Esophagus squamous epithelium (tissue), 5 donors: ENCODE measurements around the gene UBE2E1. TPM values are rescaled to one million over a fixed set of nuclear protein-coding genes. Genes with fewer than 3 reads are reported as not detected.

ENCODE experiments used
- DNase-seq: peaks from one replicate; lab custom pipeline; 2025; lab: John Stamatoyannopoulos, UW
- H3K27ac ChIP-seq, 4 donors: fragments of 200-600 bp; sonication (generic); one replicate each; pipeline ENCODE4 v1.5.1; 2016 to 2019; ENCODE audit warnings: mild to moderate bottlenecking in 1 of 4
- H3K27me3 ChIP-seq, 4 donors: fragments of 200-600 bp; sonication (generic); 1 replicate in 3 of 4; 2 replicates in 1 of 4; pipeline versions ENCODE4 v1.5.1 to v1.6.0; 2017 to 2021; ENCODE audit warnings: antibody characterized with exemption in 1 of 4
- H3K36me3 ChIP-seq, 3 donors: fragments of 200-600 bp; sonication (generic); one replicate each; pipeline ENCODE4 v1.5.1; 2016 to 2019
- H3K4me1 ChIP-seq, 3 donors: fragments of 200-600 bp; sonication (generic); one replicate each; pipeline ENCODE4 v1.5.1; 2017 to 2019
- H3K4me3 ChIP-seq, 4 donors: fragments of 200-600 bp; sonication (generic); 1 replicate in 3 of 4; 2 replicates in 1 of 4; pipeline ENCODE4 v1.5.1; 2016 to 2019; ENCODE audit warnings: mild to moderate bottlenecking in 2 of 4, moderate library complexity in 1 of 4
- H3K9me3 ChIP-seq, 3 donors: fragments of 200-600 bp; sonication (generic); one replicate each; pipeline ENCODE4 v1.5.1; 2016 to 2019
- POLR2A ChIP-seq, 4 donors: fragments of 450-650 bp; IDR thresholded peaks; one replicate each; pipeline ENCODE4 v1.6.1; 2017; ENCODE audit warnings: antibody characterized with exemption in 4 of 4, mild to moderate bottlenecking in 4 of 4, moderate library complexity in 3 of 4
- WGBS, 2 donors: methylation state at CpG; one replicate each; pipeline ENCODE4 v1.1.5; 2018; 5-methylcytosine and 5-hydroxymethylcytosine counted together
- intact Hi-C: fragments of 100-400 bp; cut with DNase I; formaldehyde crosslinking; loops from one replicate; pipeline ENCODE4 v1.15.0; 2022
- total RNA-seq, 4 donors: library from RNA; depleted of rRNA; stranded (reverse); fragments of >200 nt; gene quantifications; one replicate each; pipeline ENCODE4 v1.1.0, GENCODE V29; 2016
- TF ChIP-seq, protein P1 (sequence below), 6 experiments: fragments of 450-650 bp in 4 of 6; fragments of 200-600 bp in 2 of 6; sonication (generic) in 2 of 6; IDR thresholded peaks; one replicate each; pipeline ENCODE4 v1.5.1; 2016 to 2019; ENCODE audit warnings: antibody characterized with exemption in 6 of 6, mild to moderate bottlenecking in 4 of 6, moderate library complexity in 4 of 6
- donor health status: DM: yes; HTN: yes; CAD: no.

The UBE2E1 gene
- total RNA-seq, 4 donors from 2014 or later, result 83.9 to 115 (median 104) TPM

DNA sequence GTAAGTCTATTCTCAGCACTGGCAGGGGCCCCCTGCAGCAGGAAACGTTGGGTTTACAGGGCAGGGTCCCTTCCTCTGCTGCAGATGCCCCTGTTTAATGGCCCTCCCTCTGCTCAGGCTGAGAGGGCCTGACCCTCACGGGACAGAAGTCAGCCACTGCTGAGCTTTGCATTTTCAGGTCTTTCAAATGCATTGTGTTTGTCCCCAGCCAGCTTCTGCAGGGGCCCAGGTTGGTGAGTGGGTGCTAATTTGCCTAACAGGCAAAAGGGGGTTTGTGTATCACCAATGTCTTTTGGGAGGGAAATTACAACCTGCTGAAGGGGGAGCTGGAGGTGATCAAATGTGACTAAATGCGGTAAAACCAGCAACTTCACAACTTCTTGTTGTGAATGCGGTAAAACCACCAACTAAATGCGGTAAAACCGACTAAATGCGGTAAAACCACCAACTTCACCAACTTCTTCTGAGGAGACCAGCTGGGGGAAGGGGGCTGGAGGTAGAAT, 44.8 kb upstream of the UBE2E1 start:
- intact Hi-C loops, result no loop called here
- H3K4me3 ChIP-seq, result no peak overlapping the region
- no peak for DNase-seq
- H3K36me3 ChIP-seq, result no peaks in the 10 kb centered on the region
- WGBS, 2 donors, result 71 to 73% methylated on average over 7 of the region's 7 CpGs
- TF ChIP-seq, protein P1, sequence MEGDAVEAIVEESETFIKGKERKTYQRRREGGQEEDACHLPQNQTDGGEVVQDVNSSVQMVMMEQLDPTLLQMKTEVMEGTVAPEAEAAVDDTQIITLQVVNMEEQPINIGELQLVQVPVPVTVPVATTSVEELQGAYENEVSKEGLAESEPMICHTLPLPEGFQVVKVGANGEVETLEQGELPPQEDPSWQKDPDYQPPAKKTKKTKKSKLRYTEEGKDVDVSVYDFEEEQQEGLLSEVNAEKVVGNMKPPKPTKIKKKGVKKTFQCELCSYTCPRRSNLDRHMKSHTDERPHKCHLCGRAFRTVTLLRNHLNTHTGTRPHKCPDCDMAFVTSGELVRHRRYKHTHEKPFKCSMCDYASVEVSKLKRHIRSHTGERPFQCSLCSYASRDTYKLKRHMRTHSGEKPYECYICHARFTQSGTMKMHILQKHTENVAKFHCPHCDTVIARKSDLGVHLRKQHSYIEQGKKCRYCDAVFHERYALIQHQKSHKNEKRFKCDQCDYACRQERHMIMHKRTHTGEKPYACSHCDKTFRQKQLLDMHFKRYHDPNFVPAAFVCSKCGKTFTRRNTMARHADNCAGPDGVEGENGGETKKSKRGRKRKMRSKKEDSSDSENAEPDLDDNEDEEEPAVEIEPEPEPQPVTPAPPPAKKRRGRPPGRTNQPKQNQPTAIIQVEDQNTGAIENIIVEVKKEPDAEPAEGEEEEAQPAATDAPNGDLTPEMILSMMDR (IDR thresholded peaks at IDR 0.05), result no peak
- TF ChIP-seq POLR2A (IDR thresholded peaks at IDR 0.05), result no peak
- H3K9me3 ChIP-seq, result no peaks in the 10 kb centered on the region
- H3K4me1 ChIP-seq, result peaks cover 0 to 16% (median 0%) of the 10 kb centered on the region in 3 donors
- no peaks in the 10 kb centered on the region for H3K27me3 ChIP-seq
- no peak overlapping the region for H3K27ac ChIP-seq

DNA sequence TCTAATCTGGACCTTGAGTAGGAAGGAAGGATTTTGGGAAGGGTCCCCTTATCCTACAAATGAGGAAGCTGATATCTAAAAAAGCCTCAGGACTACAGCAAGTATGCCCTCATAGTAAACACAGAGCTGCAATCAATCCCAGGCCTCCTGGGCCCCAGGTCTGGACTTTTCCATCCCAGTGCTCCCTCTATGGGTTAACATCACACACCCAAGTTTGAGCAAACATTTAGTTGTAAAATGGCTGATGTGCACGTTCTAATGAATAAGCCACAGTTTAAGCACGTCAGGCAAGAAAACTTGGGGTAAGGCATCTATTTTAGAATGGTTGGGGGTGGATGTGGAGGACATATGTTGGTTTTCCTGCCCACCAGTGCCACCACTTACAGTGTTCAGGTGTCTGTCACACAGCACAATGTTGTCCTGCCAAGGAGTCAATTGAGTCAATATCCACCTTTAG, 44.3 kb upstream of the UBE2E1 start:
- Histone ChIP-seq H3K9me3 (no peaks in the 10 kb centered on the region), H3K27ac (no peak overlapping the region), H3K4me1 (peaks cover 0 to 16% (median 0%) of the 10 kb centered on the region in 3 donors), H3K27me3 (no peaks in the 10 kb centered on the region), H3K36me3 (no peaks in the 10 kb centered on the region), H3K4me3 (no peak overlapping the region)
- intact Hi-C loops, result no loop called here
- no peak for TF ChIP-seq POLR2A (IDR thresholded peaks at IDR 0.05)
- TF ChIP-seq, protein P1 (IDR thresholded peaks at IDR 0.05), result peak in 4 of 6 experiments; percentile 17 to 65 (median 40)
- 25 to 43% methylated on average over 2 of the region's 2 CpGs for WGBS, 2 donors
- no peak for DNase-seq

DNA sequence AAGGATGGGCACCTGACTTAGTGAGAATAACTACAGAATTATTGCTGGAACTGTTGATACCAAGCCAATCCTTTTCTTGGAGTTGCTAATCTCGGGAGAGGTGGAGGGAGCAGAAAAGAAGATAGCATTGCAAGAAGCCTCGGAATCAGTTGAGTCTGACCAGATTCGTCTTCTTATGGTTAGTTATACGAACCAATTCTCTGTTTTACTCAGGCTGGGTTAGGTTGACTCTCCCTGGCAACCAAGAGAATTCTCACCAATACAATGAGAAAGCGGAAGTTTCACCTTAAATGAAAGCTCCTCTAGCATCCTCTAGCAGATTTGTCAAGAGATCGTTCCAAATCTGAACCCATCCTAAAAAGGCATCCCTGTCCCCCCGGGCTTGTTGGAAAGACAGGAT, 43.5 kb upstream of the UBE2E1 start:
- 77 to 82% methylated on average over 7 of the region's 7 CpGs for WGBS, 2 donors
- Histone ChIP-seq H3K9me3 (no peaks in the 10 kb centered on the region), H3K27me3 (no peaks in the 10 kb centered on the region), H3K4me3 (peak overlapping the region in 1 of 4 donors; percentile 47), H3K27ac (no peak overlapping the region), H3K4me1 (peaks cover 0 to 16% (median 0%) of the 10 kb centered on the region in 3 donors), H3K36me3 (no peaks in the 10 kb centered on the region)
- intact Hi-C loops, result no loop called here
- TF ChIP-seq POLR2A (IDR thresholded peaks at IDR 0.05), result no peak
- TF ChIP-seq, protein P1 (IDR thresholded peaks at IDR 0.05), result no peak
- DNase-seq, result no peak

DNA sequence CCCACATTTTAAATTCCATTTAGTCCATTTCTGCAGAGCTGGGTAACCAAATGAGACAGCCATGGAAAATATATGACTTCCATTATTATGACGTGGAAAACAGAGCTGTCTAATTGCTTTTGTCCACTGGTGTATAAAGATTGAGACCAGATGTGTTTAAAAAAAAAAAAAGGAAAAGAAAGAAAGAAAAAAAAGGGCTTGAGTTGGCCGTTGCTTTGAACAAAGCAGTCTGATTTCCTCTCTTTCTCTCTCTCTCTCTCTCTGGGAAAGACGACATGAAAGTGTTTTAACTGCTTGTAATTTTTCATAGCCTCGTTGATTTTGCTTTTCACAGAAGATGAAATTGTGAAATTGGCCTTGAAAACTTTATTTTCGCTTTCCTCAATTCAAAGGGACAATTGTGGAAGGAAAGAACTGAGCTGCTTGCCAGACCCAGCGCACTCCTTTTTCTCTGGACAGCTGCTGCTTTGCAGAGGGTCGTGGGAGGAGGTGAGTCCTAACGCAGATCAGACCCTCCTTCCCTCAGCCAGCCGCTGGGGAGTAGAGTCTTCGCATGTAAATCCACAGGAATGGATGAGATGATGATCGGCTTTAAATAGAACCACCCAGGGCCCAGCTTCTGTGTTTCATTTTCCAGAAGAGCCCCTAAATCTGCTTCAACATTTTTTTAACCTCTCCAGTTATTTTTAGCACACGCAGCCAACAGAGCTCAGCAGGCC, 42.8 kb upstream of the UBE2E1 start:
- intact Hi-C loops, result no loop called here
- WGBS, 2 donors, result 49 to 55% methylated on average over 10 to 12 of the region's 12 CpGs
- Histone ChIP-seq H3K4me1 (peaks cover 0 to 16% (median 0%) of the 10 kb centered on the region in 3 donors), H3K4me3 (peak overlapping the region in 3 of 4 donors; percentile 3 to 47 (median 16)), H3K27me3 (no peaks in the 10 kb centered on the region), H3K9me3 (no peaks in the 10 kb centered on the region), H3K27ac (peak overlapping the region in 2 of 4 donors; percentile 41 to 52), H3K36me3 (no peaks in the 10 kb centered on the region)
- no peak for DNase-seq
- TF ChIP-seq, protein P1 (IDR thresholded peaks at IDR 0.05), result no peak
- no peak for TF ChIP-seq POLR2A (IDR thresholded peaks at IDR 0.05)

DNA sequence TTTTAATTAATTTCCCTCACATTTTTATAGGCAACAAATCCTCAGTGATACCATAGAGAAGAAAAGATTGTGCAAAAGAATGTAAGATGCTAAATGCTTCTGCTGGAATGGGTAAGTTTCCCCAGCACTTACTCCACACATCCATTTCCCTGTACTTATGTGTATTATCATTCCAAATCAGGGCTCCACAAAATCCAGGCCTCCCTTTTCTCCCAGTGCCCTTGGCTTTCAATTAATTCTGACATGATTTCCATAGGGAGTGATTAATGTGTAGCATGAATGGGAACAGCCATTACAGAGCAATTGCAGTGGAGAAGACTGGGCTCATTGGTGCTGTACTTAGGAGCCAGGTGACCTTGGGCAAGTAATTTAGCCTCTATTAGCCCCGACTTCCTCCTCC, 41.3 kb upstream of the UBE2E1 start:
- intact Hi-C loops, result no loop called here
- DNase-seq, result no peak
- no peak overlapping the region for H3K4me3 ChIP-seq
- 67% methylated on average over 1 of the region's 1 CpG; no CpG with 5 or more reads in 1 of the 2 donors for WGBS, 2 donors
- no peaks in the 10 kb centered on the region for H3K27me3 ChIP-seq
- H3K36me3 ChIP-seq, result no peaks in the 10 kb centered on the region
- peaks cover 0 to 16% (median 0%) of the 10 kb centered on the region in 3 donors for H3K4me1 ChIP-seq
- TF ChIP-seq, protein P1 (IDR thresholded peaks at IDR 0.05), result no peak
- TF ChIP-seq POLR2A (IDR thresholded peaks at IDR 0.05), result no peak
- H3K27ac ChIP-seq, result no peak overlapping the region
- no peaks in the 10 kb centered on the region for H3K9me3 ChIP-seq
